ENCODE data around the gene TEK.

DNA sequence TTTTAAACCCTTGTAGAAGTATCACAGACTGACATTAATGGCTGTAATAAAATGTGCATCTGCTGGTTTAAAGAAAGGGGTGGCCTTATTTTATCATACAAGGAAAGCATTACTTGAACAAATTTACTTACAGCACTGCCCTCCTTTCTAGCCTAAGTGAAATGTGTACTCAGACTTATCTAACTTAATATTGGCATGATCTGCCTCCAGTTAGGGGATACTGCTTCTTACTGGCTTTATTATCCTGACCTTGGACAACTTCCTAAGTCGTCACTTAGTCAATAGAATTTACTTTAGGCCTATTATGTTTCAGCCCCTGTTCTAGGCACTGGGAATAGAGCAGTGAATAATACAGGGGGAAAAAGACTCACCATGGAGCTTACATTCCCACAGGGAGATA, 79.4 kb downstream of the TEK start:
- TF ChIP-seq POLR2AphosphoS5 (IDR thresholded peaks at IDR 0.05; ENCODE audit: low read depth, low read length) = no peak
- TF ChIP-seq SIN3A (IDR thresholded peaks at IDR 0.05; ENCODE audit: borderline replicate concordance, insufficient read depth, low read length) = no peak
- TF ChIP-seq, protein P1, sequence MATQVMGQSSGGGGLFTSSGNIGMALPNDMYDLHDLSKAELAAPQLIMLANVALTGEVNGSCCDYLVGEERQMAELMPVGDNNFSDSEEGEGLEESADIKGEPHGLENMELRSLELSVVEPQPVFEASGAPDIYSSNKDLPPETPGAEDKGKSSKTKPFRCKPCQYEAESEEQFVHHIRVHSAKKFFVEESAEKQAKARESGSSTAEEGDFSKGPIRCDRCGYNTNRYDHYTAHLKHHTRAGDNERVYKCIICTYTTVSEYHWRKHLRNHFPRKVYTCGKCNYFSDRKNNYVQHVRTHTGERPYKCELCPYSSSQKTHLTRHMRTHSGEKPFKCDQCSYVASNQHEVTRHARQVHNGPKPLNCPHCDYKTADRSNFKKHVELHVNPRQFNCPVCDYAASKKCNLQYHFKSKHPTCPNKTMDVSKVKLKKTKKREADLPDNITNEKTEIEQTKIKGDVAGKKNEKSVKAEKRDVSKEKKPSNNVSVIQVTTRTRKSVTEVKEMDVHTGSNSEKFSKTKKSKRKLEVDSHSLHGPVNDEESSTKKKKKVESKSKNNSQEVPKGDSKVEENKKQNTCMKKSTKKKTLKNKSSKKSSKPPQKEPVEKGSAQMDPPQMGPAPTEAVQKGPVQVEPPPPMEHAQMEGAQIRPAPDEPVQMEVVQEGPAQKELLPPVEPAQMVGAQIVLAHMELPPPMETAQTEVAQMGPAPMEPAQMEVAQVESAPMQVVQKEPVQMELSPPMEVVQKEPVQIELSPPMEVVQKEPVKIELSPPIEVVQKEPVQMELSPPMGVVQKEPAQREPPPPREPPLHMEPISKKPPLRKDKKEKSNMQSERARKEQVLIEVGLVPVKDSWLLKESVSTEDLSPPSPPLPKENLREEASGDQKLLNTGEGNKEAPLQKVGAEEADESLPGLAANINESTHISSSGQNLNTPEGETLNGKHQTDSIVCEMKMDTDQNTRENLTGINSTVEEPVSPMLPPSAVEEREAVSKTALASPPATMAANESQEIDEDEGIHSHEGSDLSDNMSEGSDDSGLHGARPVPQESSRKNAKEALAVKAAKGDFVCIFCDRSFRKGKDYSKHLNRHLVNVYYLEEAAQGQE (IDR thresholded peaks at IDR 0.05; ENCODE audit: insufficient read depth in 1 of 2, low read depth in 2 of 2, low read length in 2 of 2) = no peak
- no peak for TF ChIP-seq TAF1 (IDR thresholded peaks at IDR 0.05; ENCODE audit: borderline replicate concordance, insufficient read depth, low read length)
- no peak for TF ChIP-seq FOXP2 (optimal IDR thresholded peaks at IDR 0.05; ENCODE audit: borderline replicate concordance, extremely low read depth, extremely low read length, insufficient read depth)
